B cell (primary cell): ENCODE data around the gene LUC7L.

Source experiments
- CTCF ChIP-seq: fragments of 200-600 bp; IDR thresholded peaks from one replicate; pipeline ENCODE4 v1.8.0; 2022; ENCODE audit warnings: antibody characterized with exemption, mild to moderate bottlenecking
- EZH2 ChIP-seq: IDR thresholded peaks from 2 replicates; pipeline ENCODE4 v1.6.1; 2012; ENCODE audit warnings: borderline replicate concordance, low read depth, mild to moderate bottlenecking, moderate library complexity, low read length; ENCODE audit not compliant: insufficient read depth, poor library complexity, severe bottlenecking

DNA sequence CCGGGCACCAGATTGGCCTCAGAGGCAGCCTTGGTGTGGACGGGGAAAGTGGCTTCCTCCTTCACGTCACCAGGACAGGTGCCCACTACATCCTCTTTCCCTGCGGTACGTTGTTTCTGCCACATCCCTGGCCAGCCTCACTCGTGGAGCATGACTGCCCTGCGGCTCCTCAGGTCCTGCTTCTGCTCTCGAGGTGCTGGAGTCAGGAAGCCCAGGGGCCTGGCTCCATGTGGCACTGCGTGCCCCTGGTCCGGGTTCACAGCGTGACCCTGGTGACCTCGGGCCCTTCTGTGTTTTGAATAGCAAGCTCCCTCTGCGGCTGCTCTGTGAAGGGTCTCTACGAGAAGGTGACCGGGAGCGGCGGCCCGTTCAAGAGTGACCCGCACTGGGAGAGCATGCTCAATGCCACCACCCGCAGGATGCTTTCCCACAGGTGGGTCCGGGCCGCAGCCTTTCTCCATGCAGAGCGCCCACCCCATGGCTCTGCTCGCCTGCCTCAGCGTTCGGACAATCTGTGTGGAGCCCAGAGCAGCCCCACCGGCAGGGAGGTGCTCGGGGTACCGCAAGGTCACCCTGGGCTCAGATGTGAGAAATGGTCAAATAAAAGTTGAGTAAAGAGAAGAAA is 33.0 kb upstream of the LUC7L start:
- TF ChIP-seq CTCF (no peak), EZH2 (no peak)
